K562 (cell line): ENCODE results near the gene SLC10A1. TPM values are rescaled to one million over a fixed set of nuclear protein-coding genes. Genes with fewer than 3 reads are reported as not detected.

Source experiments
- ETV6 ChIP-seq, 3 experiments: fragments of 150-350 bp in 1 of 3; sonication (generic) in 1 of 3; formaldehyde crosslinking in 1 of 3; IDR thresholded peaks; 2 replicates each; pipeline versions ENCODE4 v1.6.1 to v1.8.0; 2014 to 2022; ENCODE audit warnings: borderline replicate concordance in 2 of 3, low read depth in 2 of 3, antibody characterized with exemption in 1 of 3, low read length in 1 of 3, mild to moderate bottlenecking in 1 of 3, missing genetic modification reagents in 1 of 3
- HCFC1 ChIP-seq: IDR thresholded peaks from 2 replicates; pipeline ENCODE4 v1.6.1; 2012; ENCODE audit warnings: low read depth, low read length, improper control_type of control experiment
- HDAC8 ChIP-seq: fragments of 450-650 bp; IDR thresholded peaks from 2 replicates; pipeline ENCODE4 v1.6.1; 2016; ENCODE audit warnings: mild to moderate bottlenecking, missing genetic modification characterization, moderate library complexity, missing compliant biosample characterization
- MTA2 ChIP-seq: fragments of 450-650 bp; IDR thresholded peaks from 2 replicates; pipeline ENCODE4 v1.6.1; 2016; ENCODE audit warnings: low read depth
- NRF1 ChIP-seq, 2 experiments: fragments of 450-650 bp; IDR thresholded peaks in 1 of 2; conservative IDR thresholded peaks in 1 of 2; 2 replicates each; pipeline ENCODE4 v1.6.1; 2014; ENCODE audit warnings: mild to moderate bottlenecking in 2 of 2
- polyA plus RNA-seq, 8 experiments: library from polyadenylated mRNA; depleted of rRNA in 4 of 8; stranded (reverse) in 5 of 8; unstranded in 3 of 8; fragments of >200 nt; fragmentation: Nextera tagmentation in 2 of 8; fragmentation: Illumina TruSeq in 1 of 8; extraction: Ambion mirVana in 2 of 8; extraction: Trizol in 1 of 8; gene quantifications; 2 replicates each; pipeline versions ENCODE4 v1.2.1 to v1.2.3, GENCODE V29; 2011 to 2014; ENCODE audit warnings: inconsistent platforms in 1 of 8, missing spikeins in 1 of 8
- total RNA-seq, 7 experiments: library from RNA; depleted of rRNA in 6 of 7; stranded (reverse); fragments of >200 nt in 6 of 7; fragmentation: Illumina TruSeq in 2 of 7; extraction: Trizol in 2 of 7; gene quantifications; 2 replicates each; pipeline versions ENCODE4 v1.2.1 to v1.2.3, GENCODE V29; 2011 to 2021; ENCODE audit warnings: low replicate concordance in 1 of 7
- TF ChIP-seq, protein P1 (sequence below), 2 experiments: fragments of 450-650 bp; conservative IDR thresholded peaks; 2 replicates each; pipeline ENCODE4 v1.6.1; 2017; ENCODE audit warnings: mild to moderate bottlenecking in 2 of 2, moderate library complexity in 2 of 2
- TF ChIP-seq, protein P2 (sequence below): fragments of 450-650 bp; formaldehyde crosslinking; IDR thresholded peaks from 2 replicates; pipeline ENCODE4 v1.4.0; 2020; ENCODE audit warnings: mild to moderate bottlenecking, moderate library complexity
- TF ChIP-seq, protein P3 (sequence below), 2 experiments: fragments of 450-650 bp in 1 of 2; sonication (generic) in 1 of 2; formaldehyde crosslinking in 1 of 2; IDR thresholded peaks; 2 replicates each; pipeline versions ENCODE4 v1.7.1 to v1.9.0; 2016 to 2022; ENCODE audit warnings: inconsistent platforms in 1 of 2, mild to moderate bottlenecking in 1 of 2, missing genetic modification reagents in 1 of 2

SLC10A1 gene
- total and polyA plus RNA-seq, 9 of the 15 experiments (the other 6 are each of a cell fraction or from before 2014, with no cell fraction given), result not detected

DNA sequence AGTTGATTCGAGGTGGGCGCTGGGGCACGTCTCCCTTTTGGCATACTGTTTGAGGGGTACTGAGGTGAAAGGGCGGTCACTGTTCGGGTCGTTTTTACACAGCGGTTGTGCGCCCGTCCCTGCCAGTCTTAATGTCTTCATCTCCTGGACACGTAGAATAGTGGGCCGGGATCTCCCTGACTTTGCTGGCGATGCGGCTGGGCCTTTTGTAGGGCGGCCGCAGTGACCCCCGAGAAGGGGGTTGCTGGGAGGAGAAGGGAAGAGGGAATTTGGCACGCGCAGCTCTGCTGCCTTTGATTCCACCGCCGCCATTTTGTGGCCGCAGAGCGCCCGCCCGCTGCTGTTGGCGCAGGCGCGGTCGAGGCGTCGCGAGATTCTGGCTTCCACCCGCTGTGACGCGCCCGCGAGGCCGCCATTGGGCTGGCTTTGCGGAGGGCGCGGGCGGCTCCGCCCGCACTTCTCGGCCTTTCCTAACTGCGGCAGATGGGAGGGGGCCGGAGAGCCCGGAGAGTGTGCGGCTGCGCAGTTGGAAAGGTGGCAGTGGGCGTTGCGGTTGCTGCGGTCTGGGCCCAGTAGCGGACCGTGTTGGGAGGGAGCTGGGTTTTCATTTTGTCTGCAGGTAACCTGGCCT lies 29.6 kb downstream of the SLC10A1 start (continued):
- TF ChIP-seq, protein P1, sequence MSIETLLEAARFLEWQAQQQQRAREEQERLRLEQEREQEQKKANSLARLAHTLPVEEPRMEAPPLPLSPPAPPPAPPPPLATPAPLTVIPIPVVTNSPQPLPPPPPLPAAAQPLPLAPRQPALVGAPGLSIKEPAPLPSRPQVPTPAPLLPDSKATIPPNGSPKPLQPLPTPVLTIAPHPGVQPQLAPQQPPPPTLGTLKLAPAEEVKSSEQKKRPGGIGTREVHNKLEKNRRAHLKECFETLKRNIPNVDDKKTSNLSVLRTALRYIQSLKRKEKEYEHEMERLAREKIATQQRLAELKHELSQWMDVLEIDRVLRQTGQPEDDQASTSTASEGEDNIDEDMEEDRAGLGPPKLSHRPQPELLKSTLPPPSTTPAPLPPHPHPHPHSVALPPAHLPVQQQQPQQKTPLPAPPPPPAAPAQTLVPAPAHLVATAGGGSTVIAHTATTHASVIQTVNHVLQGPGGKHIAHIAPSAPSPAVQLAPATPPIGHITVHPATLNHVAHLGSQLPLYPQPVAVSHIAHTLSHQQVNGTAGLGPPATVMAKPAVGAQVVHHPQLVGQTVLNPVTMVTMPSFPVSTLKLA (conservative IDR thresholded peaks at IDR 0.05), result peak in 1 of 2 experiments; percentile 26; a peak in 1 of 4 replicates
- TF ChIP-seq MTA2, result no peak
- TF ChIP-seq, protein P2, sequence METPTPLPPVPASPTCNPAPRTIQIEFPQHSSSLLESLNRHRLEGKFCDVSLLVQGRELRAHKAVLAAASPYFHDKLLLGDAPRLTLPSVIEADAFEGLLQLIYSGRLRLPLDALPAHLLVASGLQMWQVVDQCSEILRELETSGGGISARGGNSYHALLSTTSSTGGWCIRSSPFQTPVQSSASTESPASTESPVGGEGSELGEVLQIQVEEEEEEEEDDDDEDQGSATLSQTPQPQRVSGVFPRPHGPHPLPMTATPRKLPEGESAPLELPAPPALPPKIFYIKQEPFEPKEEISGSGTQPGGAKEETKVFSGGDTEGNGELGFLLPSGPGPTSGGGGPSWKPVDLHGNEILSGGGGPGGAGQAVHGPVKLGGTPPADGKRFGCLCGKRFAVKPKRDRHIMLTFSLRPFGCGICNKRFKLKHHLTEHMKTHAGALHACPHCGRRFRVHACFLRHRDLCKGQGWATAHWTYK (CRISPR knock-in tag), result peak; percentile 45; the same call in 1 of the 2 replicates
- TF ChIP-seq ETV6 (IDR thresholded peaks at IDR 0.05; ENCODE audit: borderline replicate concordance in 1 of 2, low read depth in 2 of 2, low read length in 1 of 2), result no peak
- 0 out of 2 replicates have a peak, but pooled peaks have one; percentile 50 for TF ChIP-seq ETV6 (CRISPR knock-in tag; IDR thresholded peaks at IDR 0.05; ENCODE audit: borderline replicate concordance)
- no peak for TF ChIP-seq HDAC8 (tag)
- peak; percentile 86 to 89 for TF ChIP-seq NRF1 (conservative IDR thresholded peaks at IDR 0.05 in 1 of 2, IDR thresholded peaks at IDR 0.05 in 1 of 2)
- TF ChIP-seq, protein P3, sequence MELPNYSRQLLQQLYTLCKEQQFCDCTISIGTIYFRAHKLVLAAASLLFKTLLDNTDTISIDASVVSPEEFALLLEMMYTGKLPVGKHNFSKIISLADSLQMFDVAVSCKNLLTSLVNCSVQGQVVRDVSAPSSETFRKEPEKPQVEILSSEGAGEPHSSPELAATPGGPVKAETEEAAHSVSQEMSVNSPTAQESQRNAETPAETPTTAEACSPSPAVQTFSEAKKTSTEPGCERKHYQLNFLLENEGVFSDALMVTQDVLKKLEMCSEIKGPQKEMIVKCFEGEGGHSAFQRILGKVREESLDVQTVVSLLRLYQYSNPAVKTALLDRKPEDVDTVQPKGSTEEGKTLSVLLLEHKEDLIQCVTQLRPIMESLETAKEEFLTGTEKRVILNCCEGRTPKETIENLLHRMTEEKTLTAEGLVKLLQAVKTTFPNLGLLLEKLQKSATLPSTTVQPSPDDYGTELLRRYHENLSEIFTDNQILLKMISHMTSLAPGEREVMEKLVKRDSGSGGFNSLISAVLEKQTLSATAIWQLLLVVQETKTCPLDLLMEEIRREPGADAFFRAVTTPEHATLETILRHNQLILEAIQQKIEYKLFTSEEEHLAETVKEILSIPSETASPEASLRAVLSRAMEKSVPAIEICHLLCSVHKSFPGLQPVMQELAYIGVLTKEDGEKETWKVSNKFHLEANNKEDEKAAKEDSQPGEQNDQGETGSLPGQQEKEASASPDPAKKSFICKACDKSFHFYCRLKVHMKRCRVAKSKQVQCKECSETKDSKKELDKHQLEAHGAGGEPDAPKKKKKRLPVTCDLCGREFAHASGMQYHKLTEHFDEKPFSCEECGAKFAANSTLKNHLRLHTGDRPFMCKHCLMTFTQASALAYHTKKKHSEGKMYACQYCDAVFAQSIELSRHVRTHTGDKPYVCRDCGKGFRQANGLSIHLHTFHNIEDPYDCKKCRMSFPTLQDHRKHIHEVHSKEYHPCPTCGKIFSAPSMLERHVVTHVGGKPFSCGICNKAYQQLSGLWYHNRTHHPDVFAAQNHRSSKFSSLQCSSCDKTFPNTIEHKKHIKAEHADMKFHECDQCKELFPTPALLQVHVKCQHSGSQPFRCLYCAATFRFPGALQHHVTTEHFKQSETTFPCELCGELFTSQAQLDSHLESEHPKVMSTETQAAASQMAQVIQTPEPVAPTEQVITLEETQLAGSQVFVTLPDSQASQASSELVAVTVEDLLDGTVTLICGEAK (IDR thresholded peaks at IDR 0.05), result no peak
- TF ChIP-seq, protein P3 (CRISPR knock-in tag; IDR thresholded peaks at IDR 0.05), result no peak
- peak; percentile 42; the same call in 1 of the 2 replicates for TF ChIP-seq HCFC1
